Heart right ventricle (tissue), 16 donors: Measurements from ENCODE around the gene TBL1XR1. TPM values are rescaled to one million over a fixed set of nuclear protein-coding genes. Genes with fewer than 3 reads are reported as not detected.

ENCODE experiments used
- ATAC-seq, 8 donors: fragments of 200-7000 bp; cut with Tn5 transposase; one replicate each; pipeline ENCODE4 v1.9.1; 2020; ENCODE audit warnings: mild to moderate bottlenecking in 8 of 8, moderate library complexity in 8 of 8, moderate number of reproducible peaks in 1 of 8
- DNase-seq, 2 donors: peaks; one replicate each; pipeline ENCODE4 v3.0.0-alpha.2; 2020
- H3K27ac ChIP-seq, 10 donors: fragments of 200-600 bp; sonication (generic) in 2 of 10; one replicate each; pipeline versions ENCODE4 v1.5.0 to v1.8.0; 2020 to 2022; ENCODE audit warnings: mild to moderate bottlenecking in 3 of 10
- H3K27me3 ChIP-seq, 7 donors: fragments of 200-600 bp; one replicate each; pipeline ENCODE4 v1.8.0; 2021 to 2022; ENCODE audit warnings: mild to moderate bottlenecking in 2 of 7
- H3K36me3 ChIP-seq, 9 donors: fragments of 200-600 bp; sonication (generic) in 1 of 9; one replicate each; pipeline versions ENCODE4 v1.5.0 to v1.8.0; 2020 to 2022; ENCODE audit warnings: mild to moderate bottlenecking in 2 of 9
- H3K4me1 ChIP-seq, 9 donors: fragments of 200-600 bp; sonication (generic) in 1 of 9; one replicate each; pipeline versions ENCODE4 v1.5.0 to v1.8.0; 2020 to 2022; ENCODE audit warnings: mild to moderate bottlenecking in 4 of 9
- H3K4me3 ChIP-seq, 10 donors: fragments of 200-600 bp; sonication (generic) in 2 of 10; one replicate each; pipeline versions ENCODE4 v1.5.0 to v1.8.0; 2020 to 2022; ENCODE audit warnings: mild to moderate bottlenecking in 7 of 10, moderate library complexity in 2 of 10
- H3K9me3 ChIP-seq, 11 donors: fragments of 200-600 bp in 10 of 11; sonication (generic) in 2 of 11; one replicate each; pipeline versions ENCODE4 v1.5.0 to v1.8.0; 2013 to 2022; ENCODE audit warnings: mild to moderate bottlenecking in 2 of 11, control low read depth in 1 of 11, moderate library complexity in 1 of 11
- WGBS, 2 donors: extraction: QIAGEN DNeasy Blood & Tissue Kit; methylation state at CpG; one replicate each; pipeline ENCODE4 v1.1.7; 2013; ENCODE audit warnings: inconsistent platforms in 1 of 2; 5-methylcytosine and 5-hydroxymethylcytosine counted together
- intact Hi-C, 10 donors: fragments of 100-400 bp; cut with DNase I; formaldehyde crosslinking; loops; one replicate each; pipeline versions ENCODE4 v1.11.1 to v1.14.2; 2022
- polyA plus RNA-seq, 2 donors: library from polyadenylated mRNA; stranded (reverse); fragments of 200-250 nt; gene quantifications; one replicate each; pipeline ENCODE4 v1.2.3, GENCODE V29; 2013
- total RNA-seq, 10 donors: library from RNA; stranded (reverse); fragmentation: NEBNext Ultra II Directional in 3 of 10; extraction: Animal tissue kit (Norgen Biotek cat#: 25700) in 3 of 10; gene quantifications; one replicate each; pipeline versions ENCODE4 v1.2.1 to v1.2.4, GENCODE V29; 2021 to 2023
- TF ChIP-seq, protein P1 (sequence below), 9 donors: fragments of 200-600 bp; sonication (generic) in 2 of 9; IDR thresholded peaks; one replicate each; pipeline versions ENCODE4 v1.5.0 to v1.8.0; 2021 to 2022; ENCODE audit warnings: antibody characterized with exemption in 9 of 9, mild to moderate bottlenecking in 5 of 9, moderate library complexity in 1 of 9
- donor health status: Arrhythmogenic right ventricular cardiomyopathy.
- donor health status: ischemic (EF 13 %, LVEDD 7.1; RV severe dilation, severe dysfunction).
- donor health status: healthy with polysubstance abuse.
- donor health status: DM: no; HTN: yes; CAD: no.
- donor health status: DM: no; HTN: no; CAD: no.
- donor health status: ischemic (EF 25% LVEDD 6.9; RV normal size, moderate dysfunction).
- donor health status: ischemic (EF 25% LVEDD 5.7; RV mildly dilated, moderate dysfunction).
- donor health status: healthy.
- donor health status: DM: yes; HTN: yes; CAD: no.
- donor health status: Ischemic cardiomyopathy.
- donor health status: ischemic (EF 35%, LVEDD 5.7; RV mildly dilated, moderate dysfunction).
- donor health status: nonischemic (EF 11% LVEDD 7.7; RV severe dilation, severe dysfunction).
- donor health status: DM: yes; HTN: yes; CAD: no.
- donor health status: PGD.
- donor health status: ischemic (EF 29% LVEDD 5.4; RV normal size, mild dysfunction).
- donor health status: nonischemic (EF 23%, LVEDD 6.1; RV moderate dilation, normal function).

Gene TBL1XR1
- total and polyA plus RNA-seq, 12 donors: 25.7 to 184 (median 121) TPM

DNA sequence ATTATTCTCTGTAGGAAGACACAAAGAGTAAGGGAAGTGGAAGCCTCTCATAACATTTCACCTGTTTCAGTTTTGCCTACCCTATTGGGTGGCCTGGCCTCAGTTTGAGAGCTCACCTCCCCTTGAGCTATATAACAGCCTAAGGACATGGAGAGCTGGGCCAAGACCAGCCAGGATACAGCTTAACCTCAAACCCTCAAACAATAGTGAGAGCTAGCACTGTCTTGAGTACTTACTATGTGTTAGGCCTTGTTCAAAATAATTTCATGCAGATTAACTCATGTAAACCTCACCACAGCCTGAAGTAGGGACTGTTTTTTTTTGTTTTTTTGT is 15.0 kb upstream of the TBL1XR1 start:
- Histone ChIP-seq H3K9me3 (no peaks in the 10 kb centered on the region), H3K27ac (no peak overlapping the region), H3K36me3 (no peaks in the 10 kb centered on the region), H3K4me3 (no peak overlapping the region), H3K4me1 (no peaks in the 10 kb centered on the region), H3K27me3 (no peaks in the 10 kb centered on the region)
- intact Hi-C loops: loop anchor here in 3 of 10 donors (10.0 kb wide), 3 partner anchors 53 to 123 kb away; no protein-coding TSS in a partner anchor
- ATAC-seq (no peak), DNase-seq (no peak)
- TF ChIP-seq, protein P1, sequence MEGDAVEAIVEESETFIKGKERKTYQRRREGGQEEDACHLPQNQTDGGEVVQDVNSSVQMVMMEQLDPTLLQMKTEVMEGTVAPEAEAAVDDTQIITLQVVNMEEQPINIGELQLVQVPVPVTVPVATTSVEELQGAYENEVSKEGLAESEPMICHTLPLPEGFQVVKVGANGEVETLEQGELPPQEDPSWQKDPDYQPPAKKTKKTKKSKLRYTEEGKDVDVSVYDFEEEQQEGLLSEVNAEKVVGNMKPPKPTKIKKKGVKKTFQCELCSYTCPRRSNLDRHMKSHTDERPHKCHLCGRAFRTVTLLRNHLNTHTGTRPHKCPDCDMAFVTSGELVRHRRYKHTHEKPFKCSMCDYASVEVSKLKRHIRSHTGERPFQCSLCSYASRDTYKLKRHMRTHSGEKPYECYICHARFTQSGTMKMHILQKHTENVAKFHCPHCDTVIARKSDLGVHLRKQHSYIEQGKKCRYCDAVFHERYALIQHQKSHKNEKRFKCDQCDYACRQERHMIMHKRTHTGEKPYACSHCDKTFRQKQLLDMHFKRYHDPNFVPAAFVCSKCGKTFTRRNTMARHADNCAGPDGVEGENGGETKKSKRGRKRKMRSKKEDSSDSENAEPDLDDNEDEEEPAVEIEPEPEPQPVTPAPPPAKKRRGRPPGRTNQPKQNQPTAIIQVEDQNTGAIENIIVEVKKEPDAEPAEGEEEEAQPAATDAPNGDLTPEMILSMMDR (IDR thresholded peaks at IDR 0.05): no peak

- Histone ChIP-seq H3K27ac (no peak overlapping the region), H3K4me1 (no peaks in the 10 kb centered on the region), H3K4me3 (no peak overlapping the region), H3K9me3 (no peaks in the 10 kb centered on the region), H3K27me3 (no peaks in the 10 kb centered on the region), H3K36me3 (no peaks in the 10 kb centered on the region)
- TF ChIP-seq, protein P1 (IDR thresholded peaks at IDR 0.05): no peak
- no peak for ATAC-seq
- WGBS, 2 donors: 82 to 88% methylated on average over 7 of the region's 7 CpGs
- intact Hi-C loops: loop anchor here in 3 of 10 donors (10.0 kb wide), 3 partner anchors 53 to 123 kb away; no protein-coding TSS in a partner anchor
- DNase-seq: no peak
Measured at GRCh38 chr3:177211503-177212277, 14.4 kb upstream of the TBL1XR1 start.

- no peak overlapping the region for H3K27ac ChIP-seq
- DNase-seq: no peak
- no peak for ATAC-seq
- no peaks in the 10 kb centered on the region for H3K4me1 ChIP-seq
- TF ChIP-seq, protein P1 (IDR thresholded peaks at IDR 0.05): no peak
- H3K36me3 ChIP-seq: no peaks in the 10 kb centered on the region
- 92 to 93% methylated on average over 11 of the region's 11 CpGs for WGBS, 2 donors
- intact Hi-C loops: loop anchor here in 3 of 10 donors (10.0 kb wide), 3 partner anchors 54 to 124 kb away; no protein-coding TSS in a partner anchor
- H3K4me3 ChIP-seq: no peak overlapping the region
- no peaks in the 10 kb centered on the region for H3K27me3 ChIP-seq
- no peaks in the 10 kb centered on the region for H3K9me3 ChIP-seq
Measured at GRCh38 chr3:177210744-177211502, 13.6 kb upstream of the TBL1XR1 start.

- 97% methylated on average over 5 of the region's 5 CpGs for WGBS, 2 donors
- TF ChIP-seq, protein P1 (IDR thresholded peaks at IDR 0.05): no peak
Measured at GRCh38 chr3:177209509-177209908, 12.2 kb upstream of the TBL1XR1 start.

More at GRCh38 chr3:177209509-177209908, 12.2 kb upstream of the TBL1XR1 start:
- DNase-seq: no peak
- Histone ChIP-seq H3K27me3 (no peaks in the 10 kb centered on the region), H3K9me3 (no peaks in the 10 kb centered on the region), H3K36me3 (no peaks in the 10 kb centered on the region), H3K4me1 (no peaks in the 10 kb centered on the region), H3K27ac (no peak overlapping the region), H3K4me3 (no peak overlapping the region)
- intact Hi-C loops: loop anchor here in 2 of 10 donors (10.0 kb wide), 2 partner anchors 65 to 75 kb away; no protein-coding TSS in a partner anchor
- no peak for ATAC-seq
